GM21717 (cell line): Measurements from ENCODE around the gene PLEKHA6.

Source experiments
- ATAC-seq: cut with Tn5 transposase; IDR thresholded peaks from one replicate; pipeline ENCODE4 v1.9.1; 2021; ENCODE audit warnings: mild to moderate bottlenecking, moderate library complexity; ENCODE audit not compliant: unreplicated experiment

PLEKHA6 gene

DNA sequence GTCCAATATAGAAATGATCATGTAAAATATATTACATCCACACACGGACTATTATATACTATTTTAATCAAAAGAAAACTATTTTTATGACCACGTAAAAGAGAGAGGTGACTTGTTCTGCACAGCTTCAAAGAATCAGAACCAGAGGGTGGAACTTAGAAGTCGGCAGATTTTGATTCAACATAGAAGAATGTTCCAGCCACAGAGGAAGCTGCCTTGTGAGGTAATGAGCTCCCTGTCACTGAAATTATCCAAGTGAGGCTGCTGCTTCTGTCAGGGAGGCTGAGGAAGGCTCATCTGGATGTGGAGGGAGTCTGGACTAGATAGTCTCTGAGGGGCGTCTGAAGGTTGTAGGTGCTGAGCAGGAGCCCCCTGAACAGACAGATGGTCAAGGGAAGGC, 2.7 kb downstream of the PLEKHA6 start:
- ATAC-seq, result no peak

DNA sequence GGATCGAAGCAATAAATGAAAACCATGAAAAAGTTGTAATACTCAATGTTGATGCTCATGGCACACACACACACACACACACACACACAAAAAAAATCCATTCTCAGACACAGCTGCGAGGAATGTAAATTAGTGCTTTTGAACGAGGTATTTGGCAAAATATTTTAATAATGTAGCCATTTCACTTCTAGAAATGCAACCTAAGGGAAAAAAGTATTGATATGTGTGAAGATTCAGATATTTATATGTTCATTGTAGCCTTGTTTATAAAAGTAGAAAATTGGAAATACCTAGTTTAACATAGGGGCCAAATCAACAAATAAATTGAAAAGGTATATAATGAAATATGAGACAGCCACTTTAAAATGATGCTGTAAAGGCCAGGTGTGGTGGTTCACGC, 3.8 kb downstream of the PLEKHA6 start:
- ATAC-seq, result no peak

DNA sequence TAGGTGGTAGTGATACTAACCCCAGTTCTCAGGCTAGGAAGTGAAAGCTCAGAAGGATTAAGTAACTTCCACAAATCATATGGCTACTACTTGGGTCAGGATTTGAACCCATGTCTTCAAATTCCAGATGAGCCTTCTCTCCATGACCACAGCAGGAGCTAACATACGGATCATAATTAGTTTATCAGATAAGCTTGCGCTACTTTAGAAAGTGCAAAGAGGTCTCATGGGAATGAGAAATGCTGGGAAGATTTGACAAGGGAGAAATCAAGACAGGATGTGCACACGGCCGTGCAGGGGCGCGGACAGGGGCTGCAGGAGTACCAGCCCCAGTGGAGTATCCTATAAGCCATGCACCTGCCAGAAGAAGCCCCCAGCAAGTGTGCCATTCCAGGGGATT, 5.2 kb downstream of the PLEKHA6 start:
- no peak for ATAC-seq

- no peak for ATAC-seq
Observed at GRCh38 chr1:204353213-204353910, 6.4 kb downstream of the PLEKHA6 start.

DNA sequence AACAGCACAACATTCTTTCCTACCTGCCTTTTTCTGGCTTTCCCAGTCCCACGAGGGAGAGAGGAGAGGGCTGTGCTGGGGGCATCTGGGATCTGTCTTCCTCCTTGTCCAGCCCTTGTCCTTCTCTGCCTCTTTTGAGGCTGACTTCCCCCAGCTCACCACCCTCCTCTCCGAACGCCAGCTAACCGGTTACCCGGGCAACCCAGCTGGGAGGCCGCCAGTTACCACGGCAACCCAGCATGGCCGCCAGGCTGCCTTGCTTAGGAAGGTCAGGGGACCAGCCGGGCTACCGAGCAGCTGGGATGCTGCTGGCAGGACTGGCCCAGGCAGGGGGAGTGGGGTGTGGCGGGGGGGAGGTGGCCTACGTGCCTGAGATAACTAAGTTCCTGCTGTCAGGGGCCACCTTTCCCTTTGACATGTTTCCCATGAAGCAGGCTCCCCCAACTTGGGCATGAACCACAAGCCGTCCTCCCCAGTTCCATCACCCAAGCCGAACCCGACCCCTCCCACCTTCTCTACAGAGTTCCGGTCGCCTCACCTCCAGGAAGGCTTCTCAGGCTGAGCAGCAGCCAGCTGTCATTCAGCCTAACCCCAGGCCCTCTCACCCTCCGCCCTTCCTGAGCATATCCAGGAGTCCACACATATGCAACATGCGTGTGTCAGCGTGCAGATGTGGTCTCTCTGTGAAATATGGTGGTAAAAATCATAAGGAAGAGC, 8.7 kb downstream of the PLEKHA6 start:
- no peak for ATAC-seq

DNA sequence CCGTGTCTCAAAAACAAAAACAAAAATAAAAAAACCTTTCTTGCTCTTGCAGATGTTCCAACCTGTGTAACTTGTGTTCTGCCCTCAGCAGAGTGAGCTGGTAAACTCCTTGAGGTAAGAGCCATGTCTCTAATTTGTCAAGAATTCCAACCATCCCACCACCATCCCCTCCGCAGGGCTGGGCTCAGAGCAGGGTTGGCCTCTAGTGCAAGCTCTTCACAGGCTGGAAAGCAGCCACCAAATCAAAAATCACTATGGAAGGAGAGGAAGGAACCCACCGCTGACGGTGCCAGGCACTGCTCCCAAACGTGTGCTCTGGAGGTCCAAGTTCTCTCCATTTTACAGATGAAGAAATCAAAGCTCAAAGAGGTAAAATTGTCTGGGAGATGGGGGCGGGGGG, 9.4 kb downstream of the PLEKHA6 start:
- ATAC-seq, result no peak

DNA sequence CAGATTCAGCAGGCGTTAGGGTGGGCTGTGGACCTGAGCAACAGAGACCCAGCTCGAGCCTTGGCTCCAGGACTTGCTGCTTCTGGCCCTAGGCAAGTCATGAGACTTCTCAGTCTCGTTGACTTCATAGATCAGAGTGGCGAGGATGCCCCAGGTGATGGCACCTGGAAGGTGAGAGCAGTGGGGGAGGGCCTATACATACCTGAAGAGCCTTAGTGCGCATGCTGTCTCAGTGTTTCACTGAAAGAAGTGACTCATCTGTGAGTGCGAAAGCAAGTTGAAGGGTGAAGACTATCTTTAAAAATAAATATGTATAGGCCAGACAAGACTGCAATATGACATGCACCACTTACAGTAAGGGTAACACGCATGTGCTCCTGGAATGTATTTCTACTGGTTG, 10.1 kb downstream of the PLEKHA6 start:
- no peak for ATAC-seq

- no peak for ATAC-seq
Observed at GRCh38 chr1:204348722-204349121, 11.0 kb downstream of the PLEKHA6 start.

DNA sequence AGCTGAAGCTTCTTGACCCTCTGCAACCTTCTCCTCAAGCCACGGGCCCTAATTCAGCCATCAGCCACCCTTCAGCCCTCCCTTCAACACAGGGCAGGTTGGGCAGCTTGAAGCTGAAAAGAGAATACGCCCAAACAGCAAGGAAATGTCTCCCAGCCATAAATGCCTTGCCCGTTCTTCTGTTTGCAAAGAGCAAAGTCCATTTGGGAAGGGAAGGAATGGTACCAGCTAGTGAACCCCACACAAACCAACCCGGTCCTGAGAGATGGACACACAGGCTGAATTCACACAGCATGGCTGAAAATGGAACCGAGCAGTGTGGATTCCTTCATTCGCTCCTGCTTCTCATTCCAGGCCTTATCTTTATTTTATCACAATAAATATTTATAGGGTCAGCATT, 11.5 kb downstream of the PLEKHA6 start:
- ATAC-seq, result no peak

GRCh38 chr1:204345941-204346645, 13.6 kb downstream of the PLEKHA6 start:
- ATAC-seq, result no peak

DNA sequence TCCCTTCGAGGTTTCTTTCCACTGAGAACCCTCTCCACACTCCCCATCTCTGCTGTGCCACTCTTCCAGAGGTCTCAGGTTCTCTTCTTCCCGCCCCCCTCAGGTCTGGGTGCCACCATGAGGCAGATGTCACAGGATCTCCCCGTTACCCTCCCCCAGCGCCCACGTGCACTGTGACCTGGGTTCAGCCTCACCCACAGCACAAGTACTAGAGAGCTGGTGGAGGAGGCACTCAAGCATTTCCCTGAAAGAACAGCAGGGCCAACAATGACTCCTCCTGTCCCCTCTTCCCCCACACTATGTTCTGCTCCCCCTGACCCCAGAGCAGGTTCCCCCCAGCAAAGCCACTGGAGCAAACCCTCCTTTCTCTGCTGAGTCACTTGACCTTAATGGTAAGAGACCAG, 14.3 kb downstream of the PLEKHA6 start:
- ATAC-seq, result no peak

DNA sequence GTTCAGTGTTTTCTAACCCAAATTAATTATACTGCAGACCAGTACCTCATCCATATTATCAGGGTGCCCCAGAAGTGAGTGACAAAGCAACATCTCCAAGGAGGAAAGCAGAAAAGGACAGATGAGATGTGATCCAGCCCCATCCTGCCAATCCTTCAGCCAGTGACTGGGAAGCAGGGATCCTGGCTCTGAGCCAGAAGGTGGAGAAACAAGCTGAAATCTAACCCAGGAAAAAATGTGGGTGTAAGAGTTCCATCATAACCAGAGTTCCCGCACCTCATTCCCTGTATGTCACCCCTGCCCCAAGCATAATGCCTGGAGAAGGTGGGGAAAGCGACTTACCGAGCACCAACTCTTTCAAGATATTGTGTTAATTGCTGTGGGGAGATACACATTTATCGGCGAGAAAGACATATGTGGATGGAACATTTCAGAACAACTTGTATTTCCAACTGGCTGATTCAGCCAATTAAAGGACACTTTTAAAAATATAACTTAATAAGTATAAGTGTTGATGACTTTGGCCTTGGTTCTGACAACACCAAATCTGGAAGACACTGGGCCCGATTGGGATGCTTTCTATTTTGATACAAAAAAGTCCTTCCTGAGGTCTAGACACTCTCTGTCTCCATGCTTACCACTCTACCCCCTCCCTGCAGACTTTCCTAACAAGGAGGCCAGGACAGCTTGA, 14.9 kb downstream of the PLEKHA6 start:
- ATAC-seq, result no peak

DNA sequence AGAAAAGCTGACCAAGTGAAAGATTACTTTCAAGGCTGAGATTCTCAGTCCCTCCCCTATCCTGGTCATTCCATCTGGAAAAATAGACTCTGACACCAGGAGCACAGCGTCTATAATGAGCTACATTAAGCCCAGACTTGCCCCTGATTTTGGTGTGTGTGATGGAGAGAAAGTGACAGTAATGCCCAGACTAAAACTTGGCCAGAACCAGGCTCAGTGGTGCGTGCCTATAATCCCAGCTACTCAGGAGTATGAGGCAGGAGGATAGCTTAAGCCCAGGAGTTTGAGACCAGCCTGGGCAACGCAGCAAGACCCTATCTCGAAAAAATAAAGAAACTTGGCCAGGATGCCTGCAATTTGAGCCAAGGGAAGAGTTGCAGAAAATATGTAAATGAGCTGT, 15.9 kb downstream of the PLEKHA6 start:
- ATAC-seq, result no peak

DNA sequence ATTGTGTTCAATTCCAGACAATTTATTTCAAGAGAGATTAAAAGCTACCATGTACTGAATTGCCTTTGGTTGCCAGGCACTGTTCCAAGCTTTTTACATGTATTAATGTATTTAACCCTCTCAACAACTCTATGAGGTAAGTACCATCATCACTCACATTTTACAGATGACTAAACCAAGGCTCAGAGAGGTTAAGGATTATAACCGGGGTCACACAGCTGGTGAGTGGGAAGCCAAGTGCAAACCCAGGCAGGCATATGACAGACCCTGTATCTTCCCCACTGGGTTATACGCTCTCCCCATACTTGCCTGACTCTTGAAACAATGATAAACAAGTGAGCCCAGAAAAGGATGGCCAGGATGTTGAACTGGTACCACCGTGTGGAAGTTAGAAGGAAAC, 16.5 kb downstream of the PLEKHA6 start:
- no peak for ATAC-seq

DNA sequence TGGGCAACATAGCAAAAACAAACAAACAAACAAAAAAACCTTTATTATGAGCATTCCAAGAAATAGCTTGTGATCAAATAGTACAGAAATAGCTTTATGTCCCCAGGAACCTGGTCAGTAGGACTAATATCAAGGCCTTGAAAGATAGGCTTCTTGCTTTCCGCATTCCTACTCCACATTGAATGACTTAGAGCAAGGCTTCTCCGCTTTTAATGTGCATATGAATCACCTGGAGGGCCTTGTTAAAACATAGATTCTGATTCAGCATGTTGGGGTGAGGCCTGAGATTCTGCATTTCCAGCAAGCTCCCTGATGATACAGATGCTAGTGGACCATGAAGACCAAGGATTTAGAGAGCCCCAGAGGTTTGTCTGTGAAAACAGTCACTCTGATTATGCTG, 17.4 kb downstream of the PLEKHA6 start:
- no peak for ATAC-seq

DNA sequence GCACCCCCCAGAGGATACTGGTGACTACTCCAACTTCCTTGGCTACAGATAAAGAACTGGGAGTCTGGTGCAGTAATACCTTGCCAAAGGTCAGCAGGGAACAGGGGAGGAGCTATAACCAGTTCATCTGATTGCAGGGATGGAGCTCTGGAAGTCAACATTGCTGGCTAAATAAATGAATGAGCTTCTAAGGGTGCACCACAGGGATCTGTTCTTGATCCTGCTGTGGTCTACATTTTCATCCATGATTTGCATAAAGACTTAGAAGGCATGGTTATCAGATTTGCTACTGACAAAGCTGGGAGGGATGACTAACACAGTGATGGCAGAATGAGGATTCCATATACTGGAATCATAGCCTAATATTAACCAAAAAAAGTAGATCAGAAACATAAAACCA, 18.3 kb downstream of the PLEKHA6 start:
- ATAC-seq, result no peak

GRCh38 chr1:204340081-204340889, 19.4 kb downstream of the PLEKHA6 start:
- no peak for ATAC-seq

GRCh38 chr1:204339541-204339940, 20.2 kb downstream of the PLEKHA6 start:
- ATAC-seq, result no peak

- no peak for ATAC-seq
Observed at GRCh38 chr1:204338997-204339396, 20.7 kb downstream of the PLEKHA6 start.

GRCh38 chr1:204338360-204338759, 21.4 kb downstream of the PLEKHA6 start:
- ATAC-seq, result no peak

GRCh38 chr1:204337583-204337982, 22.1 kb downstream of the PLEKHA6 start:
- ATAC-seq, result no peak
